Gastrocnemius medialis (tissue), 4 donors: Measurements from ENCODE around the gene ANKMY1. TPM values are rescaled to one million over a fixed set of nuclear protein-coding genes. Genes with fewer than 3 reads are reported as not detected.

Source experiments
- ATAC-seq, 2 donors: fragments of 150-250 bp; one replicate each; pipeline ENCODE4 v1.9.1; 2016
- DNase-seq, 2 donors: peaks; one replicate each; pipeline ENCODE4 v3.0.0-alpha.2; 2019
- H3K27ac ChIP-seq, 4 donors: fragments of 200-600 bp; sonication (generic); 1 replicate in 1 of 4; 2 replicates in 3 of 4; pipeline ENCODE4 v1.5.1; 2016 to 2018; ENCODE audit warnings: mild to moderate bottlenecking in 2 of 4, moderate library complexity in 1 of 4
- H3K27me3 ChIP-seq, 3 donors: fragments of 200-600 bp; sonication (generic) in 2 of 3; 1 replicate in 1 of 3; 2 replicates in 2 of 3; pipeline versions ENCODE4 v1.5.1 to v1.6.0; 2016 to 2019; ENCODE audit warnings: mild to moderate bottlenecking in 1 of 3, moderate library complexity in 1 of 3
- H3K36me3 ChIP-seq, 2 donors: fragments of 200-600 bp; sonication (generic) in 1 of 2; one replicate each; pipeline ENCODE4 v1.5.1; 2017 to 2018
- H3K4me1 ChIP-seq, 2 donors: fragments of 200-600 bp; sonication (generic) in 1 of 2; one replicate each; pipeline ENCODE4 v1.5.1; 2016 to 2017; ENCODE audit warnings: mild to moderate bottlenecking in 2 of 2
- H3K4me3 ChIP-seq, 4 donors: fragments of 200-600 bp; sonication (generic) in 3 of 4; 1 replicate in 1 of 4; 2 replicates in 3 of 4; pipeline ENCODE4 v1.5.1; 2016 to 2019; ENCODE audit warnings: mild to moderate bottlenecking in 2 of 4
- H3K9me3 ChIP-seq, 3 donors: fragments of 200-600 bp; sonication (generic) in 2 of 3; 1 replicate in 1 of 3; 2 replicates in 2 of 3; pipeline ENCODE4 v1.5.1; 2016 to 2019
- CTCF ChIP-seq, 5 experiments: fragments of 450-650 bp in 3 of 5; fragments of 200-600 bp in 2 of 5; sonication (generic) in 2 of 5; IDR thresholded peaks in 4 of 5; conservative IDR thresholded peaks in 1 of 5; 1 replicate in 4 of 5; 2 replicates in 1 of 5; pipeline ENCODE4 v1.5.1; 2016 to 2019; ENCODE audit warnings: antibody characterized with exemption in 5 of 5, mild to moderate bottlenecking in 3 of 5, moderate library complexity in 3 of 5
- POLR2A ChIP-seq, 2 donors: fragments of 450-650 bp; IDR thresholded peaks; one replicate each; pipeline ENCODE4 v1.6.1; 2017; ENCODE audit warnings: antibody characterized with exemption in 2 of 2, mild to moderate bottlenecking in 2 of 2, moderate library complexity in 2 of 2
- in situ Hi-C, 4 donors: fragments of 200-750 bp; cut with MboI; loops; one replicate each; pipeline versions ENCODE4 v1.15.0 to v1.8.0; 2017; ENCODE audit warnings: low sequenced_read_pairs in 4 of 4
- intact Hi-C: fragments of 100-400 bp; cut with DNase I; formaldehyde crosslinking; loops from one replicate; pipeline ENCODE4 v1.15.1; 2023; ENCODE audit warnings: low total_unique reads
- total RNA-seq, 4 donors: library from RNA; depleted of rRNA; stranded (reverse); fragments of >200 nt; gene quantifications; one replicate each; pipeline versions ENCODE4 v1.1.0 to v1.2.3, GENCODE V29; 2016

The ANKMY1 gene
- total RNA-seq, 4 donors from 2014 or later: 3.3 to 9.0 (median 5.6) TPM

DNA sequence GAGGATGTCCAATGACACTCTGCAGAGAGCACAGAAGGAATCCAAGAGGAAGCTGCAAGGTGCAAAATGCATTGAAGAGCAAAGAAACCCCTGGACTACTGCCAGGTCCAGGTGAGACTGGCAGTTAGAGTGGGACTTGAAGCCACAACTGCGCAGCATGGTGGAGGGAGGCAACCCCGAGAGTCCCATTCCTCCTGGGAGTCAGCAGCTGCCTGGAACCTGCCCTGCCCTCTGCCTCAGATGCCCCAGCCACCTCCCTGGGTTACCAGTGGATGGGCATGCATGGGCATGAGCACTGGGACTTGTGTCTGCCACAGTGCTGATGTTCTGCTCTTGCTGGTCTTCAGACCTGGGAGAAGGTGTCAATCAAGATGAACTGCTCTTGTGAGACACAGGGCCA lies 43.2 kb downstream of the ANKMY1 start:
- intact Hi-C loops: no loop called here
- no peak for ATAC-seq
- Histone ChIP-seq H3K4me1 (no peaks in the 10 kb centered on the region), H3K27me3 (no peaks in the 10 kb centered on the region), H3K9me3 (no peaks in the 10 kb centered on the region), H3K4me3 (no peak overlapping the region), H3K27ac (no peak overlapping the region), H3K36me3 (no peaks in the 10 kb centered on the region)
- TF ChIP-seq CTCF (IDR thresholded peaks at IDR 0.05 in 4 of 5, conservative IDR thresholded peaks at IDR 0.05 in 1 of 5) (no peak), POLR2A (IDR thresholded peaks at IDR 0.05) (no peak)
- no peak for DNase-seq
- in situ Hi-C loops: loop anchor here in 3 of 4 donors (25.0 kb wide), 1 partner anchor 198 kb away; no protein-coding TSS in a partner anchor

- no peak overlapping the region for H3K27ac ChIP-seq
- no peaks in the 10 kb centered on the region for H3K9me3 ChIP-seq
- peak in 1 of 2 donors; percentile 39 for ATAC-seq
- intact Hi-C loops: no loop called here
- TF ChIP-seq POLR2A (IDR thresholded peaks at IDR 0.05): no peak
- TF ChIP-seq CTCF (IDR thresholded peaks at IDR 0.05 in 4 of 5, conservative IDR thresholded peaks at IDR 0.05 in 1 of 5): peak; percentile 40 to 77 (median 69)
- H3K4me1 ChIP-seq: no peaks in the 10 kb centered on the region
- DNase-seq: peak; percentile 17 to 56
- in situ Hi-C loops: loop anchor here in 3 of 4 donors (25.0 kb wide), 1 partner anchor 199 kb away; no protein-coding TSS in a partner anchor
- no peaks in the 10 kb centered on the region for H3K27me3 ChIP-seq
- H3K36me3 ChIP-seq: peaks cover 0 to 5% of the 10 kb centered on the region in 2 donors
- no peak overlapping the region for H3K4me3 ChIP-seq
Observed at GRCh38 chr2:240513549-240514287, 44.1 kb downstream of the ANKMY1 start.

GRCh38 chr2:240512666-240513535 lies 44.9 kb downstream of the ANKMY1 start:
- no peak for ATAC-seq
- Histone ChIP-seq H3K4me3 (no peak overlapping the region), H3K36me3 (peaks cover 0 to 6% of the 10 kb centered on the region in 2 donors), H3K27me3 (no peaks in the 10 kb centered on the region), H3K4me1 (no peaks in the 10 kb centered on the region), H3K9me3 (no peaks in the 10 kb centered on the region), H3K27ac (no peak overlapping the region)
- TF ChIP-seq POLR2A (IDR thresholded peaks at IDR 0.05) (no peak), CTCF (IDR thresholded peaks at IDR 0.05 in 4 of 5, conservative IDR thresholded peaks at IDR 0.05 in 1 of 5) (no peak)
- DNase-seq: no peak
- in situ Hi-C loops: loop anchor here in 3 of 4 donors (25.0 kb wide), 1 partner anchor 199 kb away; no protein-coding TSS in a partner anchor
- intact Hi-C loops: no loop called here

DNA sequence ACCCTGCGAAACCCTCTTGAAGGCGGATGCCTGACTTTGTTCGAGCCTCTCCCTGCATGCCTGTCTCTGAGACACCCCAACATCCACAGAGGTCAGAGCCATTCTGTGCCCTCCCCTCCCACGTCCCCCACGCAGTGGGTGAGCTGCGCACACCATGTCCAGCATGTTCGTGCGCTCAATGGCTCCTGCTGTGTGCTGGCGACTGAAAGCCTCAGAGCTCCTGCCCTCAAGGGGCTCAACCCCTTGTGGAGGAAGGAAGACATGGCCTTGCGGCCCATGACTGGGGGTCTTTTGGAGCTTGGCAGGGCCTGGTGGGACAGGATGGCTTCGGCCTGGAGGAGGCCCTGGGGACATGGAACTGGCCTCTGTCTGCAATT lies 45.7 kb downstream of the ANKMY1 start:
- ATAC-seq (no peak), DNase-seq (no peak)
- no peaks in the 10 kb centered on the region for H3K9me3 ChIP-seq
- H3K27me3 ChIP-seq: no peaks in the 10 kb centered on the region
- intact Hi-C loops: no loop called here
- H3K4me3 ChIP-seq: no peak overlapping the region
- H3K36me3 ChIP-seq: peaks cover 0 to 6% of the 10 kb centered on the region in 2 donors
- no peaks in the 10 kb centered on the region for H3K4me1 ChIP-seq
- H3K27ac ChIP-seq: no peak overlapping the region
- TF ChIP-seq CTCF (IDR thresholded peaks at IDR 0.05 in 4 of 5, conservative IDR thresholded peaks at IDR 0.05 in 1 of 5) (no peak), POLR2A (IDR thresholded peaks at IDR 0.05) (no peak)
- in situ Hi-C loops: loop anchor here in 3 of 4 donors (25.0 kb wide), 1 partner anchor 200 kb away; no protein-coding TSS in a partner anchor
